K562 treated with DMSO at 1 percent for 4 hours (cell line): ENCODE data around the gene SLC22A4. TPM values are rescaled to one million over a fixed set of nuclear protein-coding genes. Genes with fewer than 3 reads are reported as not detected.

ENCODE experiments used
- total RNA-seq: library from RNA; unstranded; fragments of 300-600 nt; gene quantifications from 2 replicates; pipeline ENCODE4 v1.2.3, GENCODE V29; 2022; ENCODE audit not compliant: insufficient read depth

SLC22A4 gene
- total RNA-seq, result 0.38 and 0.97 TPM in 2 replicates

DNA sequence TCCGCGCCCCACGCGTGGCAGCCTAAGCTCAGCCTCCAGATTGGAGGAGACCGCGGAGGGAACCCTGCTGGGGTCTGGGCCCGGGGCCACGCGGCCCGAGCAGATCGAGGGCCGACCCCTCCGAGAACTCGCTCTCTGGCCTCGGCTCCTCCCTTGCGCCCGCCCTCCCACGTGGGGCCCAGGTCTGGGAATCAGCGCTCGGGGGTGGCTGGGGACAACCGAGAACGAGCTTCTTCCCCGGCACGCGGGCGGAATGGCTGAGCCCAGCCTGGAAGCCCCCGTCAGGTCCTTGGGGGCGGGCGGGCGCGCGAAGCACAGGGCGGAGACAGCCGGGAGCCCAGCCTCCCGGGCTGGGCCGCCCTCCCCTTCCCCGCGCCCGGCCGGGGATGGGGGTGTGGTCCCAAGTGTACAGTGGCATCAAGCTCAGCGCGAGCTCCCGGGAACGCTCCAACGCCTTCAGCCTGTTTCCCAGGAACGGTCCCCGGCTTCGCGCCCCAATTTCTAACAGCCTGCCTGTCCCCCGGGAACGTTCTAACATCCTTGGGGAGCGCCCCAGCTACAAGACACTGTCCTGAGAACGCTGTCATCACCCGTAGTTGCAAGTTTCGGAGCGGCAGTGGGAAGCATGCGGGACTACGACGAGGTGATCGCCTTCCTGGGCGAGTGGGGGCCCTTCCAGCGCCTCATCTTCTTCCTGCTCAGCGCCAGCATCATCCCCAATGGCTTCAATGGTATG, at the start of gene SLC22A4:
Gene SLC22A4 (plus strand): TSS at position 403 of the 736 bp plus-strand sequence. CDS start 223 bp downstream, at position 626.

DNA sequence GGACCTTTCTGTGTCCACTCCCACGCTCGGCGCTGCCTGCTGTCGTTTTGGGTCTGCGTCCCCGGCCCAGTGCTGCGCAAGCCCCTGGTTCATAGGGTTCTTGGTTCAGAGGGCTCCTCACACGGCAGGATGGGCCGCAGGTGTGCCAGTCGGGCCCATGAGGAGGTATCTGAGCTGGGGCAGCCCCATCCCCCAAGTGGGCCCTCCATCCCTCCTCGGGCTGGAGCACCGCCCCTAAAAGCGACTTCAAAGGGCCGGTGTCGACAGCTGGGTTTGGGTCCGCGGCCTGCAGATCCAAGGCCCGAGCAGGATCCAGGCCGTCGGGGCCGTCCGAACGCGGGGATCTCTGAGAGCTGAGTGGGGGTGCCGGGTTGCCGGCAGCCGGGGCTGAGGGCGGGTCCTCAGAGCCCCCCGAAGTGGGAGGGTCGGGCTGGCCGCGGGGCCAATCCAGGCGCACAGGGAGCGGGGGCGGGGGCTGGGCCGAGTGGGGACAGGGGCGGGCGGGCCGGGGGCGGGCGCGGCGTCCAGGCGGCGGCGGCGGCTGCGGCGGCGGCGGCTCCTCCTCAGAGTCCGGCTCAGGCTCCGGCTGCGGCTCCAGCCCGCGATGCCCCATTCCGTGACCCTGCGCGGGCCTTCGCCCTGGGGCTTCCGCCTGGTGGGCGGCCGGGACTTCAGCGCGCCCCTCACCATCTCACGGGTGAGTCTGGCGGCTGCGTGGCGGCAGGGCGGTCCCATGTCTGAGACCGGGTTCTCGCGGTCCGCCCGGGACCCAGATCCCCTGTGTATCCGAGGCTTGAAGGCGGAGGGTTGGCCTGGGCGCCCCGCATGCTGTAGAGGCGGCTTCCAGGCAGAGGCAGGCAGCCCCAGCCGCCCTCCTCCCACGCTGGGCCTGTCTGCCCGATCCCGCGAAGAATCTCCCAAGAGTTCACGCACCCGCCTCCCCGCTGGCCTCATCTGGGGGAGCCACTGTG, 36.8 kb upstream of the SLC22A4 start, which contains the start of gene PDLIM4:
Gene PDLIM4 (plus strand): TSS at position 566 of the 971 bp plus-strand sequence. CDS start 39 bp downstream, at position 605.

DNA sequence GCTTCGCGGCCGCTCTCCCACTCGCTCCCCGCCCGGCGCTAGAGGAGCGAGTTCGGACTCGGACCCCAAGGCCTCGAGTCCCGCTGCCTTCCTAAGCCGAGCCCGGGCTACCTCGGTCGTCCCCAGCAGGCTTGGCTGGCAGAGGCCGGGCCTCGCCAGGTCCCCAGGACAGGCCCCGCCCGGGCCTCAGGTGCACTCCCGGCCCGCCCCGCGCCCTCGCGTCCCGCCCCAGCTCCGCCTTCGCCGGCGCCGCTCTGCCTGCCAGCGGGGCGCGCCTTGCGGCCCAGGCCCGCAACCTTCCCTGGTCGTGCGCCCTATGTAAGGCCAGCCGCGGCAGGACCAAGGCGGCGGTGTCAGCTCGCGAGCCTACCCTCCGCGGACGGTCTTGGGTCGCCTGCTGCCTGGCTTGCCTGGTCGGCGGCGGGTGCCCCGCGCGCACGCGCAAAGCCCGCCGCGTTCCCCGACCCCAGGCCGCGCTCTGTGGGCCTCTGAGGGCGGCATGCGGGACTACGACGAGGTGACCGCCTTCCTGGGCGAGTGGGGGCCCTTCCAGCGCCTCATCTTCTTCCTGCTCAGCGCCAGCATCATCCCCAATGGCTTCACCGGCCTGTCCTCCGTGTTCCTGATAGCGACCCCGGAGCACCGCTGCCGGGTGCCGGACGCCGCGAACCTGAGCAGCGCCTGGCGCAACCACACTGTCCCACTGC, 75.4 kb downstream of the SLC22A4 start, which contains the start of gene SLC22A5:
Gene SLC22A5 (plus strand): TSS at position 237 of the 707 bp plus-strand sequence. CDS start 263 bp downstream, at position 500.

Other genes with a start within 250 kb of the SLC22A4 start
- not detected in 2 replicates for gene IL3, start 233.7 kb upstream of the SLC22A4 start, total RNA-seq
- gene CSF2, start 220.6 kb upstream of the SLC22A4 start, total RNA-seq, result not detected in 2 replicates
- 47.6 and 48.7 TPM in 2 replicates for gene P4HA2, start 66.5 kb upstream of the SLC22A4 start, total RNA-seq
- 26.5 and 32.2 TPM in 2 replicates for gene PDLIM4, start 36.7 kb upstream of the SLC22A4 start, total RNA-seq
- gene SLC22A5, start 75.3 kb downstream of the SLC22A4 start, total RNA-seq, result 7.8 and 9.1 TPM in 2 replicates
- 20.8 and 29.4 TPM in 2 replicates for gene IRF1, start 196.4 kb downstream of the SLC22A4 start, total RNA-seq
- not detected in 2 replicates for gene IL5, start 249.1 kb downstream of the SLC22A4 start, total RNA-seq